ENCODE data around the gene AKR7A3.
"Not testable (repeated sequence)": the region's sequence is repeated elsewhere in the genome, so short reads cannot be mapped to it uniquely, and the experiment has no call there.

AKR7A3 gene

GRCh38 chr1:19262047-19262446 is 26.5 kb downstream of the AKR7A3 start:
- H3K27ac ChIP-seq, result no peak overlapping the region
- TF ChIP-seq CTCF (conservative IDR thresholded peaks at IDR 0.05), result no peak
- TF ChIP-seq ZFX (IDR thresholded peaks at IDR 0.05), result no peak

GRCh38 chr1:19260211-19261138 is 28.1 kb downstream of the AKR7A3 start:
- no peak for TF ChIP-seq ZFX (IDR thresholded peaks at IDR 0.05)
- no peak for TF ChIP-seq CTCF (conservative IDR thresholded peaks at IDR 0.05)
- H3K27ac ChIP-seq, result no peak overlapping the region

GRCh38 chr1:19258353-19258752 is 30.2 kb downstream of the AKR7A3 start:
- H3K27ac ChIP-seq, result no peak overlapping the region

GRCh38 chr1:19257178-19257914 is 31.2 kb downstream of the AKR7A3 start:
- H3K27ac ChIP-seq, result no peak overlapping the region
- TF ChIP-seq ZFX (IDR thresholded peaks at IDR 0.05) (no peak), CTCF (conservative IDR thresholded peaks at IDR 0.05) (no peak)

More at GRCh38 chr1:19258353-19258752, 30.2 kb downstream of the AKR7A3 start:
- TF ChIP-seq ZFX (IDR thresholded peaks at IDR 0.05) (no peak), CTCF (conservative IDR thresholded peaks at IDR 0.05) (no peak)

- H3K27ac ChIP-seq, result not testable (repeated sequence)
Observed at GRCh38 chr1:19256301-19256700, 32.3 kb downstream of the AKR7A3 start.

GRCh38 chr1:19255288-19255687 is 33.3 kb downstream of the AKR7A3 start:
- TF ChIP-seq ZFX (IDR thresholded peaks at IDR 0.05), result no peak
- no peak for TF ChIP-seq CTCF (conservative IDR thresholded peaks at IDR 0.05)
- H3K27ac ChIP-seq, result no peak overlapping the region

GRCh38 chr1:19254416-19254815 is 34.2 kb downstream of the AKR7A3 start:
- TF ChIP-seq CTCF (conservative IDR thresholded peaks at IDR 0.05), result no peak
- TF ChIP-seq ZFX (IDR thresholded peaks at IDR 0.05), result no peak
- no peak overlapping the region for H3K27ac ChIP-seq
